ENCODE results near the gene KIAA1755.

Gene KIAA1755

DNA sequence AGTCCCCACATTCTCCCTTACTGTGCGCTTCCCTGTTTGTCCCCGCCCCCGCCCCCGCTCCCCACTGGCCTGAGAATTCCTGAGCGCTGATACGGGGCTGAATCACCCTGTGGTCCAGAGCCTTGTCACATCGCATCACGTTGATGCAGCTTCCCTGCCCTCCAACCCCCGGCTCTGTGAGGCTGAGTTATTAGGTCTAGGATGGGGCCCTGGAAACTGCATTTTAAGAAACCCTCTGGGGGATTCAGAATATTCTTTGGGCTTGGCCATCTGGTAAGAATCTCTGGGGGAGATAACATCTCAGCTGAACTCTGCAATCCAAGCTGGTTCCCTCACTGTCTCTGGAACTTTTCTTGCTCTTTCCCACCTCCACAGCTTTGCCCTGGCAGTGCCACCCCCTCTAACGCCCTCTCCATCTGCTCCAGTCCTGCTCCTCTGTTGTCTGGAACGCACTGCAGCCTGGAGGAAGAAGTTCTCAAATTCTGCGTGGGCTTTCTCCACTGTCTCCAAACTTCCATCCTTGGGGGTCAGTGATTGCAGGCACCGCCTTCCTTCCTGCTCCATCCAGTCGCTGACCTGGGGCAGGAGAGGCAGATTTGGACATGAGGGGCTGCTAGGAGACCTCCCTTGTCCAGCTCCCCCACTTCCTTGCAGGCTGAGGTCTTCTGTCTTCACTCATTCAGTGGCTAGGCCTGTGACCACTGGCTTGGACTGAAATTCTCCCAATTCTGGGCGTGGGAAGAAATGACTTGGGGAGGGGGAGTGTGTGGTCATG lies 42.6 kb downstream of the KIAA1755 start:
- DNase-seq: no peak

DNA sequence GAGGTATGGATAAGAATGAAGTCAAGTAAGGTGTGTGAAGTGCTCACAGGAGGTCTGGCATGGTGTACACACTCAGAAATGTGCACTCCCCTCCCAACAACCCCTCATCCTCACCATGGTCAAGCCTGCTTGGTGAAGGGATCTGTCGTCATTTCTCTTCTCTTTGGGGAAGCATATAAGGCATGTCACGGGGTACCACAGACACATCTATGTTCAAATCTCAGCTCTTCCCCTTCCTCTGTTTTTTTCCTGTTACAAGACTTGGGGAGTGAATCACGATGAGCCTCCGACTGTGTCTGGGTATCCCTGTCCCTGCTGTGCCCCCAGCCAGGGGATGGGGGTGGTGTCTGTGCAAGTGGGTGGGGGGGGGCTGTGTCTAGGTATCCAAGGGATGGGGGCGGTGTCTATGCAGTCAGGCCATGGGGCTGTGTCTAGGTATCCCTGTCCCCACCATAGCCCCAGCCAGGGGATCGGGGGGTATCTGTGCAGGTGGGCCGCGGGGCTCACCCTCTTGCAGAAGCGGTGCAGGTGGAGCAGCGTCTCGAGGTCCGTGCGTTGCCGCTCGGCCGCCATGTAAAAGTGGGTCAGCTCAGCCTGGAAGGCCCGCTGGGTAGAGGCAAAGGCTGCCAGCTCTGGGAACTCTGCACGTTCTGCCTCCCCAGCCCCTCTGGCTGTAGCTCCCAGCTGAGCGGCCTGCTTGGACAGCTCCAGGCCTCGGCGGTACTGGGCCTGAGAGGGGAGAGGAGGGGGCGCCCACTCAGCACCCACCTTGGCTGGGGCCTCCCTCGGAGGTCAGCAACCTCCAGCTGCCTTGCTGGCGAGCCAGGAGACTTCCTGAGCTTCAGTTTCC lies 43.6 kb downstream of the KIAA1755 start:
- no peak for DNase-seq

DNA sequence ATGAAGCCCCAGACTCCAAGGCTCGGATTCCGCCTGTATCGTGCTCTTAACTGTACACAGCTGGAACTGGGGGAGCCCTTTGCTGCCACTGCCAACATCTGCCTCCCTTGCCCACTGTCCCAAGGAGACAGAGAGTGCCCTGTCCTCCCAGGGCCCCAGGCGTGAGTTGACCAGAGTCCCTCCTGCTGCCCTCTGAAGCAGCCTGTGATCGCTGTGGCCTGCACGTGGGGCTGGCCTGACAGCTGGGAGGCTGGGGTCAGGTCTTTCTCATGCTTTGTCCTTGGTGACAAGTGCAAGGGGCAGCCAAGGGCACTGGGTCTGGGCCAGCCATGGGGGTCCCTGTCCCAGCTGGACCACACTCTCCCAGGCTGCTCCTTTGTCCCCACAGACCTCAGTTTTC lies 44.3 kb downstream of the KIAA1755 start:
- DNase-seq: no peak

DNA sequence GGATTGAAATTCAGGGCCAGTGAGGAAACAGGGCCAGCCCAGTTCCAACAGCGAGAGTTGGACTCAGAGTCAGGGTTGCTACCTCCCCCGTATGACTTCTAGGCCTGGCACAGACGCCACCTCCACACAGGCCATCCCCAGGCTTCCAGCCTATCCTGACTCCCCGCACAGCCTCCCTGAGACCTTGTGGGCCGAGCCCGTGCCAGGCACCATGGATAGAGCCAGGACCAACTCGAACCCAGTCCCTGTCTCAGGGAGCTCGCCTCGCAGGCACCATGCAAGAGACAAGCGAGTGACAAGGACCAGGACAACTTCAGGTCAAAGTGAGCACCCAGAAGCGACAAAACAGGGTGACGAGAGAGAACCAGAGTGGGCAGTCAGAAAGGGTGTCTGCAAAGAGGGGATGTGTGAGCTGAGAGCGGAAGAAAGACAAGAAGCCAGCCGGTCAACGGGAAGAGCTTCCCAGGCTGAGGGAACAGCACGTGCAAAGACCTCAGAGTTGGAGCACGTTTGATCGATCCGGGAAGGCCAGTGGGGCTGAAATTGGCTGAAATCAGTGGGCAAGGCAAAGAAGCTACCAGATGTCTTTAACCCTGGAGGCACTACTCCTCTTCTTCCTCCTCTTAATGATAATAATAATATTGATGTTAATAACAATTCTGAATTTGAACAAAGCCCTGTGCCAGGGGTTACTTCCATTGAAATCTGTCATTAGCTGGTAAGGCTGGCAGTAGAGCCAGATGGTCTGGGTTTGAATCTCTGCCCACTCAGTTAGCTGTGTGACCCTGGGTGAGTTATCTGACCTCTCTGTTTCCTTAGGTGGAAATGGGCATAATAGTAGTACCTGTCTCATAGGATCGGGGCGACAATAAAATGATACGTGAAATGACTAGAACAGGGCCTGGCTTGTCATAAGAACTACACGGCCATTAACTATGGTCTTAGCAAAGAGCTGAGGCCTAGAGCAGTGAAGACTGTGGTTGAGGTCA lies 45.0 kb downstream of the KIAA1755 start:
- no peak for DNase-seq

DNA sequence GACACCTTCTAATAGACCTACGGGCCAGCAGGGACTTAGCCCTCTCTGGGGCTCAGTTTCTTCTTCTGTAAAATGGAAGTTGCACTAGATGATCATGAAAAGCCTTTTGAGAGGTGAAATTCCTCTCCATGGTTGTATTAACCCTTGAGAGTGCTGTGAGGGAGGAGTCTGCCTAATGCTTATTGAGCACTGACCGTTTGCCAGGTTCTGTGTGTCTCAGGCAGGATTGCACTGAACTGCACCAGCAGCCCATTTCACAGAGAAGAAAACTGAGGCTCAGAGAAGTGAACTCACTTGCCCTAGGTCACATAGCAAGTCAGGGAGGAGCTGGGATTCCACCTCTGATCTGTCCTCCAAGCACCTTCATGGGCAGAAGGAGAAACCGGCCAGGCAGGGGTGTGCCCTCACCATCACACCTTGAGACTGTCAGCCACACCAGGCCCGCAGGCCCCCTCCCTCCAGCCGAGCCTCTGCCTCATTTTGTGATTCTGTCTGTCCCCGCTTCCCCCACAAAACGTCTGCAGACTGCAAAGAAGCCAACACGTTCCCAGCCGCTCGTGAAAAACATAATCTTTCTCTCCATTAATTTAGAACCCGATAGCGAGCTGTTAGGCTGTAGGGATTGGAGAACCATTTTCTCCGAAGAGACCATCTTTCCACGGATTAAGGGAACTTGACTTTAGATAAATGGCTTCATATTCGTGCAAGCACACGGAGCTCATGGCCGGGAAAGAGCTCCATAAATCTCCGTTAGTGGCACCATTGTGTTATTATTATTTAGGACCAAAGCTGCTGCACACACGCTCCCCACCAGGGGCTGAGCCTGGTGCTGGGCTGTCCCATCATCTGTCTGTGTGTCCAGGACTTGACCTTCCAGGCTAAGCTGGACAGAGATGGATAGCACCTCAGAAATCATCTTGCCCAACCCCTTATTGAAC lies 46.0 kb downstream of the KIAA1755 start:
- DNase-seq: no peak

DNA sequence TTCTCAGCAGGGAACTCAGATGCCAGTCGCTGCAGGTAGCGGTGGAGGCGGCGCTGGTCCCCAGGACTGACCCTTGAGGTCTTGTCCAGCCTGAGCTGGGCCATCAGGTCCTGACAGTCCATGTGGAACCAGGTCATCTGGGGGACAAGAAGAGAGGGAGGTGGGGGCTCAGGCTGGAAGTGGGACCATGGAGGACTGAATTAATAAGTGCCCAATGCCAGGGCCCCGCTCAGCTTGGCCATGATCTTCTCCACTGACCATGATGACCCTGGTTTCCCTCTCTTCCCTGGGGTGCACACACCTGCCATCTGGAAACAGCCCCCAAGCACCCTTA lies 47.0 kb downstream of the KIAA1755 start:
- no peak for DNase-seq

DNA sequence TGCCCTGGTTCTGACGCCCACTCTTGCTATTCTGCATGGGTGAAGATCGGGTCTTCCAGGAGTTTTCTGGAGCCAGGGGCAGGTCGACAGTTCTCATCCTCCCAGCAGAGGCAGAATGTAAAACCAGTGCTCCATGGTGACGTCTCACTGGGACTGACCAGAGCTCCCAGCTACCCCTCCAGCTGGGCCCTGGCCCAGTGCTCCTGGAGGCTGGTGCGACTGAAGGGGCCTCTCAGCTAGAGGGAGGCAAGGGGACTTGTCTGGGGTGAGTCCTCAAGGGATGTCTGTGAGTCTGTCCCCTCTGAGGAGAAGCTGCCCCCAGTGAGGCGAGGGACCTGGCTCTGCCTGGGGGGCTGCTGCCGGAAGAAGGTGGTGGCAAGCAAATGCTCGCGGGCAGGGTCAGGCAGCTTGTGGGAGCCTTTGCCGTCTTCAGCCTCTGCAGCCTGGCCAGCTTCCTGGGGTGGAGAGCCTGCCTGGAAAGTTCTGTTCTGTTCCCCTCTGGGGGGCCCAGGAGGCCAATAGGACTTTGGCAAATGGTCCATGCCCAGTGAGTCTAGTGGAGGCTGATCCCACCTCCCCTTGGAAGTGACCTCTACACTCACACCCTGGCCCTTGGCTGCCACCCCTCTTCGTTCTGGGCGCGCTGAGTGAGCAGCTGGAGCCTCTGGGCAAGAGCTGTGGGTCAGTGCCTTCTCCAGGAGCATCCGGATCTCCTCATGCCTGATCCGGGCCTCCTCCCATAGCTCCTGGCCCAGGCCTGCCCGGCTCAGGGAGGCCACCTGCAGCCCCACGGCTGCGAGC lies 47.5 kb downstream of the KIAA1755 start:
- DNase-seq: no peak

DNA sequence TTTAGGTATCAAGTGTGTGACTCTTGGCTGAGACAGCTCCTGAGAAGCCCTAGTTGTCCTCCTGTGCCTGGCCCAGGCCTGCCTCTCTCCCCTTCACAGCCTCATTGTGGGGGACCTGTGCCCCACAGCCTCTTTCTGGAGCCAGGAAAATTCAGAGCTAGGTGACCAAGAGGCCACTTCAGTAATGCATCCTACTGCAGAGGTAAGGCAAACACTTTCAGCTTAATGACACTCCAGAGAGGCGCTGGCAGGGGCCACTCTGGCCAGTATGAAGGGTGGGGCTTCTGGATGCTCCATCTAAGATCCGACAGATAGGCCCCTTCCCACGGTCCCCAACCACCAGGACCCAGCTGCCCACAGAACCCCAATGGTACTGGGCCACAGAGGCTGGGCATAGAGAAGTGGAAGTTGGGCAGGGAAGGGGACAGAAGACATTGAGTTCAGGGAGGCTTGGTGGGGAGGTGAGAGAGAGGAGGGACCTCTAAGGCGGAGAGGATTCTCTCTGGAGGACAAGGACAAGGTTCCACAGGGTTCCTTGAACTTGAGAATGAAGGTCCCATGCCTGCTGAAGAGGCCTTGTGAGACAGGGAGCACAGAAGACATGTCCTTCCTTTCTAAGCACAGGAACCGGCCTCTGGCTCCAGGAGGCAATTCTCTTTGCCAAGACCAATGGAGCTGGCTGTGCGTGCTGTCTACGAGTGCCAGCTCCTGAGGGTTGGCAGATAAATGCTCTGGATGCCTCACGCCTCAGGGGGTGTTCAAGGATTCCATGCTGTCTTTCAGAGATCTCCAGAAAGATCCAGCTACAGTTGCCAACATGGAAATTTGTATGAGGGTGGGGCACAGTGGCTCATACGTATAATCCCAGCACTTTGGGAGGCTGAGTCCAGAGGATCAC lies 49.1 kb downstream of the KIAA1755 start:
- no peak for DNase-seq

DNA sequence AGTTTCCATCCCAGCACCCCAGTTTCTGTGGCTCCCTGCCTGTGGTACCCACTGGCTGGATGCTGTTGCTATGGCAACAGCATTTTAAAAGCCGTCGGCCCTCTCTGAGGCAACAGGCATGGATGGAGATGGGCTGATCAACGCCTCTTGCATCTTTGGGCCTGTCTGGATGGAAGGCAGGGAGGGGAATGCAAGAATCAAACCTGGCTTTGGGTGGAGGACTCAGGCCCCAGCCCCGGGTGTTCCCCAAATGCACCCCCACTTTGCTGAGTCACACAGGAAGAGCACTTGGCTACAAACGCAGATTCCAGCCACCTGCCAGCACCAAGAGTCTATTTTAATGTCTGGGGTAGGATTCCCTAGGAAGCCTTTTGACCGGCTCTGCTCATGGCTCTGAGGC lies 49.8 kb downstream of the KIAA1755 start:
- no peak for DNase-seq

DNA sequence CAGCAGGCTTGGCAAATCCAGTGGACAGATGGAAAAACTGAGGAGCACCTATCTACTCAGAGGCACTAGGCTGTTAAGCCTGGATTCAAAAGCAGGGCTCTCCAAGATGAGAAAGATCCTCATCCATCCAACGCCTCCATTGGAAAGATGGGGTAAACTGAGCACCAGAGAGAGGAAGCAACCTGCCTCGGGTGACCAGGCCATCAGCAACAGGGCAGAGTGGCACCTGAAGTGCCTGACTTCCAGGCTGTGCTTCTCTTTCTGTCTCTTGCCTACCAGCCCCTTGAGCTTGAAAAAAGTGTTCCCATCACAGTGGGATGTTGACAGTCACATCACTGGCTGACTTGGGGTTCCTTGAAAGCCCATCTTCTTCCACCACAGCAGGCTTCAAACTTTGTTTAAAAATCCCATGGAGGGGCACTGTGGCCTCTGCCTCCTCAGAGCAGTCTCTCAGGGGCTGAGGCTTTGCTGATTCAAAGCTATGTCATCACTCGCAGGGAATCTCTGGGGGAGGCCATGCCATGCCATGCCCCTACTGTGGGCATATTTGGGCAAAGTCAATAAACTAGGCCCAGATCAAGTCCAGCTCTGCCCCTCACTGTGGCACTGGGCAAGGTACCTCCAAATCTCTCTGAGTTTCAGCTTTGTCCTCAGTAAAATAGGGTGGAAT lies 50.7 kb downstream of the KIAA1755 start:
- DNase-seq: no peak

DNA sequence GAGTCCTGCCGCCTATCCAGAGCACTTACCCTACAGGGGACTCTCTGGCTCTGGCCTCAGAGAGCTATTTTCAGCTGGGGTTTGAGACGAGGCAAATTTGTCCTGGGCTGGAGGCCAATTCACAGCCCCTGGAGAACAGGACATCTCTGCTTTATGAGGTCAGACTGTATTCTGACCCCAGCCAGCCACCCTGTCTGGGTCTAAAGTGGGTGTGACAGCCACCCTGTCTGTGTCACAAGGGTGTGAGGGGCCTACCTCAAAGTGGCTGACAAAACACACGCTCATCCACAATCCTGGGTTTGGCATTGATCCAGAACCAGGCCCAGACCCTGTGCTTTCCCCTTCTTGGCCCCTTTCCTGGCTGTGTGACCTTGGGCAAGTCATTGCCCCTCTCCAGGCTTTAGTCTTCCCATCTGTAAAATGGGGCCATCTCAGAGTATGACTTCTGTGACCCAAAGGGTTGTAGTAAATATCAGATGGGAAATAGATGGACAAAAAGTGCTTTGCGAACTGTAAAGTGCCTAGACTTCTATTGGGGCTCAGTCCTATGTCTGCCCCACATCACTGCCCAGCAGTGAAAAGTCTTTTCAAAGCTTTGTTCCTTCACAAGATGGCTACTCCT lies 51.4 kb downstream of the KIAA1755 start:
- no peak for DNase-seq

DNA sequence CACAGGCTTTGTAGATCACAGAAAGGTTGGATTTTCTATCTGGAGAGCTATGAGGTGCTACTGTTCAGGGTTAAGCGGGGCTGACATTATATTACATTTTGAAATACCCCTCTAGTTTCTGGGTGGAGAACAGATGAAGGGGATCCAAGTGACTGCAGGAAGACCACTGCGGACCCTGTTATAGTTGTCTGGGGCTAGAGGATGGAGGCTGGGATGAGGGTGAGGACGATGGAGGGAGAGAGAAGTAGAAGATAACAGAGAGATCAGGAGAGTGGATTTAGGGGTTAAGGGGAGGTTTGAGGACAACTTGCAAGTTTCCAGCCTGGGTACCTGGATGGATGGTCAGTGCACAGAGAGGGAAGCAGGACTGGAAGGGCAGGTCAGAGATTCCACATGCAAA lies 52.0 kb downstream of the KIAA1755 start:
- no peak for DNase-seq

DNA sequence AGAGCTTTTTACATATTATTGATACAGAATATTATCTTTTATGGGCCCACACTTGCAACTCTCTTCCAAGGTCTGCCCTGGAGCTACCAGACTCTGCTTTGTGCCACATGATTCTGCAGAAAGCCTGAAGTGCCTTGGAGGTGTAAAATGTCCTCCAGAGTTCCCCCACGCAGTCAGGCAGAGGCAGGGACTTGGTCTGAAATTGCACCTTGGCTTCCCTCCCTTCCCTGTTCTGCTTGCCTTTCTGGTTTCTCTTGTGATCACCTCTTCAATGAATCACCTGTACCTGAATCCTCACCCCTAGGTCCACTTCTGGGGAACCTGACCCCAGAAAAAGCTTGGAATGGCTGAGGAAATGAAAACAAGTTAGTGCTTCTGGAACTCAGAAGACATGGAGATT lies 52.4 kb downstream of the KIAA1755 start:
- DNase-seq: no peak

DNA sequence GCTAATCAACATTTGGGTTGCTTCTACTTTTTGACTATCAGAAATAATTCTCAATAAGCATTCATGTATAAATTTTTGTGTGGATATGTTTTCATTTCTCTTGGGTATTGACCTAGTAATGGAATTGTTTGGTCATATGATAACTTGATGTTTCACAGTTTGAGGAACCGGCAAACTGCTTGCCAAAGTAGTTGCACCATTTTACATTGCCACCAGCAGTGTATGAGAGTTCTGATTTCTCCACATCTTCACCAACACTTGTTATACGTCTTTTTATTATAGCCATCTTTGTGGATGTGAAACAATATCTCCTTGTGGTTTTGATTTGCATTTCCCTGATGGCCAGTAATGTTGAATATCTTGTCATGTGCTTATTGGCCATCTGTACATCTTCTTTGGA lies 52.9 kb downstream of the KIAA1755 start:
- DNase-seq: no peak

DNA sequence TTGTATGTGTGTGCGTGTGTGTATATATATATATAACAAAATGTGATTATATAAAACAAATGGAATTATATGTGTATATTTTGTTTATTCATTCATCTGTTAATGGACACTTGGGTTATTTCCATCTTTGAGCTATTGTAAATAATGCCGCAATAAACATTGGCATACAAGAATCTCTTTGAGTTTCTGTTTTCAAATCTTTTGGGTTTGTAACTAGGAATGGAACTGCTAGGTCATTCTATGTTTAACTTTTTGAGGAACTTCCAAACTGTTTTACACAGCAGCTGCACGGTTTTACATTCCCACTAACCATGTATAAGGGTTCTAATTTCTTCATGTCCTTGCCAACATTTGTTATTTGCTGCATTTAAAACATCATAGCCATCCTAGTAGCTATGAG lies 55.5 kb downstream of the KIAA1755 start:
- no peak for DNase-seq

DNA sequence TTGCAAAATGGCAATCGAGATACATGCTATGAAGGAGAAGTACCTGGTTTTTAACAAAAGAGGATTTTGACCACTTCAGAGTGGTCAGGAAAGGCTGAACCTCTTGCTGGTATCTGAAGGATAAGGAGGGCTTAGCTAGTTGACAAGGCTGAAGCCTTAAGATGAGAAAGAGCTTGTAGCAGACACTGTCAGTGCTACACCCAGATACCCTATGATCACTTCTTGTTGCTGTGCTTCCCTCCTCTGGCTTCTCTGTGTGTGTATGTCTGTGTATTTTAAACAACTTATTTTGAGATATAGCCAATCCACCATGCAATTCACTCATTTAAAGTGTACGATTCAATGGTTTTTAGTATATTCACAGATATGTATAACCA lies 56.6 kb downstream of the KIAA1755 start:
- DNase-seq: no peak

DNA sequence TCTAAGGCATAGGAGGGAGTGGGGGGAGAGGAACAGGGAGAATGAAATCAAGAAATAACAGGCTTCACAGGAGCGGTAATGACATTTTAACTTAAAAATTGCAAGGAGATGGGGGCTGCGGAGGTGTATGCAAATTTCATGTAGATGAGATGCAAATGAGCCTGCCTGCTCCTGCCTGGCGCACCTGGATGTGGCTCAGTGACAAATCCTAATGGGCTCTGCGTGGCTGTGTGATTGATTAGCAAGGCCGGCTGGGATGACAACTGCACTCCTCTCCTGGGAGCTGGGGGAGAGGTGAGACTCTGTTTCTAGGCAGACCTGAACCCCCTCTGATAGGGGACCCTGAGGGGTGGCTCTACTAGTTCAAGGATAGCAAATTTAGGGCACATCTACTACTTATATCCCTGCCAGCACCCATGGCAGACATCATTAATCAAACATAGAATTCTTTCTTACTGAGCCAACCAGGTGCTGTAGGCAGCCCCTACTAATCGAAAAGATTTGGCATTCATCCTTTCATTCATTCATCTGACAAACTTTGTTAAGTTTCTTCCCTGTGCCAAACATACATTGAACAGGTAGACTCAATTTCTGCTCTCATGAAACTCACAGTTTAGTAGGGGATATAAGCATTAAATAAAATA lies 57.1 kb downstream of the KIAA1755 start:
- DNase-seq: no peak

DNA sequence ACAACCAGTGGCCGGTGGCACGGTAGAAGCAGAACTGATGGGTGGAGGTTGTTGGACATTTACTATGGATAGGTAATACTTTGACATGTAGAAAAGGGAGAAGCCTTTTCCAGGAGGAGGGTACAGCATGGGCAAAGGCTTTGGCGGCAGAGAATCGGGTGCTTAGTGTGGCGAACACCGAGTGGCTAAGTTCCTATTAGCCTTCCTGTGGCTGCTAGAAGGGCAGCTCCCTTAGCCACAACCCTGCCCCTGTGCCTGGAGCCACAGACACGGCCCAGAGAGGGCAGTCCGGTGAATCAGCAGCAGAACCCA lies 57.6 kb downstream of the KIAA1755 start:
- no peak for DNase-seq
